ENCODE measurements around the gene LUC7L.
"Not testable (repeated sequence)": the region's sequence is repeated elsewhere in the genome, so short reads cannot be mapped to it uniquely, and the experiment has no call there.

Gene LUC7L

DNA sequence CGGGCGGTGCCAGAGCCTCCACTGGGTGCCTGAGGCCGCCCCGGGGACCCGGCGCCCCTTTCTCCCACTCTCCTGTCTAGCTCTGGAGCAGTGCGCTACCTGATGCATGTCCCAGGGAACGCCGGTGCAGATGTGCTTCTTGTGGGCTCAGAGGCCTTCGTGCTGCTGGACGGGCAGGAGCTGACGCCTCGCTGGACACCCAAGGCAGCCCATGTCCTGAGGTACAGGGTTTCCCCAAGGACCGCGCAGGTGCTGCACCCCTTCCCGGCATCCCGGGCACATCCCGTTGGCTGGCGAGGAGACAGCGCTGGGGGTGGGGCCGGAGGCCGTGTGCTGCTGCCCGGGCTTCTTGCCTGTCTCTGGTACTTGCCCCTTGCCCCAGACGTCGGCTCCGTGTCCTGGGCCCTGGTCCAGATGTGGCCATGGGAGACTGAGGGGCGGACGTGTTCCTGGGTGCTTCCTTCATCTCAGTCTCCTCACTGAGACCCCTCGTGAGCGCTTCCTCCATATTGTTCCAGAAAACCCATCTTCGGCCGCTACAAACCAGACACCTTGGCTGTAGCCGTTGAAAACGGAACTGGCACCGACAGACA is 34.0 kb upstream of the LUC7L start:
- DNase-seq = no peak

DNA sequence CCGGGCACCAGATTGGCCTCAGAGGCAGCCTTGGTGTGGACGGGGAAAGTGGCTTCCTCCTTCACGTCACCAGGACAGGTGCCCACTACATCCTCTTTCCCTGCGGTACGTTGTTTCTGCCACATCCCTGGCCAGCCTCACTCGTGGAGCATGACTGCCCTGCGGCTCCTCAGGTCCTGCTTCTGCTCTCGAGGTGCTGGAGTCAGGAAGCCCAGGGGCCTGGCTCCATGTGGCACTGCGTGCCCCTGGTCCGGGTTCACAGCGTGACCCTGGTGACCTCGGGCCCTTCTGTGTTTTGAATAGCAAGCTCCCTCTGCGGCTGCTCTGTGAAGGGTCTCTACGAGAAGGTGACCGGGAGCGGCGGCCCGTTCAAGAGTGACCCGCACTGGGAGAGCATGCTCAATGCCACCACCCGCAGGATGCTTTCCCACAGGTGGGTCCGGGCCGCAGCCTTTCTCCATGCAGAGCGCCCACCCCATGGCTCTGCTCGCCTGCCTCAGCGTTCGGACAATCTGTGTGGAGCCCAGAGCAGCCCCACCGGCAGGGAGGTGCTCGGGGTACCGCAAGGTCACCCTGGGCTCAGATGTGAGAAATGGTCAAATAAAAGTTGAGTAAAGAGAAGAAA is 33.0 kb upstream of the LUC7L start:
- DNase-seq = no peak

- DNase-seq = no peak
Observed at GRCh38 chr16:261031-261691, 31.9 kb upstream of the LUC7L start.

- DNase-seq = no peak
Observed at GRCh38 chr16:260326-260725, 31.1 kb upstream of the LUC7L start.

GRCh38 chr16:259814-260253 is 30.6 kb upstream of the LUC7L start:
- no peak for DNase-seq

- no peak for DNase-seq
Observed at GRCh38 chr16:259226-259625, 30.0 kb upstream of the LUC7L start.

GRCh38 chr16:258091-258490 is 28.8 kb upstream of the LUC7L start:
- not testable (repeated sequence) for DNase-seq

DNA sequence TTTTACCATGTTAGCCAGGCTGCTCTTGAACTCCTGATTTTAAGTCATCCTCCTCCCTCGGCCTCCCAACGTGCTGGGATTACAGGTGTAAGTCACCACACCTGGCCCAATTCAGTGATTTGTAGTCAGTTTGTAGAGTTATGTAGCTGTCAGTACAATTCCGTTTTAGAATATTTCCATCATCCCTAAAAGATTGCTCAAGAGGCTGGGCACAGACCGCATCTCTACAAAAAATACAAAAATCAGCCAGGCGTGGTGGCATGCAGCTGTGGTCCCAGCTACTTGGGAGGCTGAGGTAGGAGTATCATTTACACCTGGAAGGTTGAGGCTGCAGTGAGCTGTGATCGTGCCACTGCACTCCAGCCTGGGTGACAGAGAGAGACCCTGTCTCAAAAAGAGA is 25.9 kb upstream of the LUC7L start:
- DNase-seq = no peak

- DNase-seq = no peak
Observed at GRCh38 chr16:254461-254860, 25.2 kb upstream of the LUC7L start.

DNA sequence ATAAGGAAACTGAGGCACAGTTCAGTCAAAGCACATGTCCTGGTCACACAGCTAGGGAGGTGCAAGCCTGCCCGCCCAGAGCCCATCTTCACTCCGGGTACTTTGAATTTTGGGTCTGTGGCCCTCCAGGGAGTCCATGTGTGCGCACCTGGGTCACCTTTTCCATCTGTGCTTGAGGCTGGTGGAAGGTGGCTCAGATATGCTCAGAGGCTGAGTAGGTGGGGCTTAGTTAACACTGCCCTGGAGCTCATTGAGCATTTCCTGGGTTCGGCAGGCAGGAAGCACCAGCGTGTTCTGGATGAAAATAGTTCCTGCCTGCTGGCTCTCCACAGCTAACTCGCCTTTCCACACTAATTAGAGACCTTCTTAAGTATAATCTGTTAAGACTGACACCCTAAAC is 24.6 kb upstream of the LUC7L start:
- DNase-seq = peak in 1 of 5 experiments; percentile 18

- peak in 2 of 5 experiments; percentile 16 to 60 for DNase-seq
Observed at GRCh38 chr16:252366-253337, 23.4 kb upstream of the LUC7L start.

GRCh38 chr16:249431-249830 is 20.2 kb upstream of the LUC7L start:
- no peak for DNase-seq

GRCh38 chr16:247027-247426 is 17.8 kb upstream of the LUC7L start:
- no peak for DNase-seq

DNA sequence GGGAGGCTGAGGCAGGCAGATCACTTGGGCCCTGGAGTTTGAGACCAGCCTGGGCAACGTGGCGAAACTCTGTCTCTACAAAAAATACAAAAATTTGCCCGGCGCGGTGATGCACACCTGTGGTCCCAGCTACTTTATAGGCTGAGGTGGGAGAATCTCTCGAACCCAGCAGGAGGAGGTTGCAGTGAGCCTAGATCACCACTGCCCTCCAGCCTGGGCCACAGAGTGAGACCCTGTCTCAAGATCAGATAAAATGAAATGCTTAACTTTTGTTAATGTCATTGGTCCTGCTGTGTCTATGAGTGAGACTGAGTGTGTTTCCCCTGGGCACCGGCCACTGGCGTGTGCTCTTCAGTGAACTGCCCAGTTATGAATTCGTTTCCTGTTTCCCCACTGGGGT is 15.9 kb upstream of the LUC7L start:
- no peak for DNase-seq

DNA sequence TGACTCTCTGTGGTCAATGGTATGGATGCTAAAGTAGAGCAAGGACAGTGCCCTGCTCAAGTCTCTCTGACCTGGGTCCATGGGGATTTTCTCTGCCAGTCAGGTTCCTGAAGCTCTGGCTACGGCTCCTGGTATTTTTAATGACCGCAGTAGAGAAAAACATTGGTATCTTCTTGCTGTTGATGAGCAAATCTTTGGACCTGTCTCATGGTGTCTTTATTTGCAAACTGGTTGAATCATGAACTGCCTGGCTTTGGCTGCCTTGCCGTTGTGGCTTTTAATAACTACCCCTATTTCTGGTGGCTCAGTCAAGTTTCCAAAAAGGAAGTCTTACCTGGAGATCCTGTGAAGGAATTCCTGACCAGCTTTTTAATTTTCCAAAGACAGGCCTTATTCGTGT is 14.1 kb upstream of the LUC7L start:
- DNase-seq = no peak

GRCh38 chr16:242281-242680 is 13.0 kb upstream of the LUC7L start:
- DNase-seq = no peak

DNA sequence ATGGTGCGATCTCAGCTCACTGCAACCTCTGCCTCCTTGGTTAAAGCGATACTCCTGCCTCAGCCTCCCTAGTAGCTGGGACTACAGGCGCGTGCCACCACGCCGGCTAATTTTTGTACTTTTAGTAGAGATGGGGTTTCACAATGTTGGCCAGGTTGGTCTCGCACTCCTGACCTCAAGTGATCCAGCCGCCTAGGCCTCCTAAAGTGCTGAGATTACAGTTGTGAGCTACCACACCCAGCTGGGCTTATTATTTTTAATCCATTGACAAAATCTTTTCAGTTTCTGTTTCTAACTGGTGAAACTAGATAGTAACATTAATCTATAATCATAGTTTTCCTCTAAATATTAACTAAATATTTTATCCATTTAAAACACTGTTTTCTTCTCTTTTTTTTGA is 11.3 kb upstream of the LUC7L start:
- no peak for DNase-seq

DNA sequence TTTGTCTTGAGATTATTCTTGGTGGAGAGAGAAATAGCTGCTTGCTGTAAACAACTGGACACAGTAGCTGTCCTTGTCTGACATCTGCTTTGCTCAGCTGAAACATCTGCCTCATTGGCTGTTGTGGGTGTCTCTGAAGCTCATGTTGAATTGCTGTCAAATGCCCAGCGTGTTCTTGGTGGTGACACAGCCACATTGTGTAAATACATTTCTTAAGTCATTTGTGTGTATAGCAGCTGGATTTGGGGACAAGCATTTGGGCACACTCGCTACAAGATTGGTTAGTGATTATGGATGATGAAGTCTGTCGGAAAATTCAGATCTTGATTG is 10.7 kb upstream of the LUC7L start:
- DNase-seq = no peak

- DNase-seq = peak; percentile 87 to 95 (median 93)
Observed at GRCh38 chr16:234468-235305, 5.4 kb upstream of the LUC7L start, which contains the start of gene FAM234A. TSS of gene FAM234A (plus strand) at chr16:234821. CDS start at chr16:254414, 19,593 bp downstream.

DNA sequence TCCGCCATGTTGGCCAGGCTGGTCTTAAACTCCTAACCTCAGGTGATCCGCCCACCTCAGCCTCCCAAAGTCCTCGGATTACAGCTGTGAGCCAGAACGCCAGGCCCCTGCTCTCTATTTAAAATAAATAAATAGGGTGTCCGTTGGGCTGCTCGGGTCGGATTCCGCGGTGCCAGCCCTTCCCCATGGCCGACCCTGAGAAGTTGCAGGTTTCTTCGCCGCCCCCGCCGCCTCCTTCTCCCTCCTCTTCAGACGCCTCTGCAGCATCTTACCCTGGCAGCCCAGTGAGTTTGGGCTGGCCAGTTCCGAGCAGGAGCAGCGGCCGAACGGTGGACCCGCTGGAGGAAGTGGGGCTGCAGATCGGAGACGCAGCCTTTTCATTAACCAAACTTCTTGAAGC is 1.7 kb upstream of the LUC7L start:
- no peak for DNase-seq

DNA sequence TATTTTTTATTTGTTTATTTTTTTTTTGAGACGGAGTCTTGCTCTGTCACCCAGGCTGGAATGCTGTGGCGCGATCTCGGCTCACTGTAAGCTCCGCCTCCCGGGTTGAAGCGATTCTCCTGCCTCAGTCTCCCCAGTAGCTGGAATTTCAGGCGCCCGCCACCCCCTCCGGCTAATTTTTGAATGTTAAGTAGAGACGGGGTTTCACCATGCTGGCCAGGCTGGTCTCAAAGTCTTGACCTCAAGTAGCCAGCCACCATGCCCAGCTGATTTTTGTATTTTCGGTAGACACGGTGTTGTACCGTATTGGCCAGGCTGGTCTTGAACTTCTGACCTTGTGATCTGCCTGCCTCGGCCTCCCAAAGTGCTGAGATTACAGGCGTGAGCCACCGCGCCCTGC is 1.1 kb upstream of the LUC7L start:
- DNase-seq = not testable (repeated sequence)

- DNase-seq = no peak
Observed at GRCh38 chr16:229731-230281, 557 bp upstream of the LUC7L start.
